Dermis blood vessel endothelial cell (primary cell): ENCODE data around the gene CCNY. TPM values are rescaled to one million over a fixed set of nuclear protein-coding genes. Genes with fewer than 3 reads are reported as not detected.
"Not testable (repeated sequence)": the region's sequence is repeated elsewhere in the genome, so short reads cannot be mapped to it uniquely, and the experiment has no call there.

Experiments
- DNase-seq: peaks from one replicate; pipeline ENCODE4 v3.0.0; 2010
- total RNA-seq: library from RNA; depleted of rRNA; stranded (reverse); fragments of >200 nt; gene quantifications from 2 replicates; pipeline ENCODE4 v1.2.3, GENCODE V29; 2014

CCNY gene
- 99.4 and 124 TPM in 2 replicates for total RNA-seq

- DNase-seq, result peak; percentile 80
These were observed at the start of gene CCNY for GRCh38 chr10:35336084-35336831. Gene CCNY, plus strand, starts transcription at chr10:35336509. Its CDS starts 545 bp downstream, at chr10:35337054.

GRCh38 chr10:35289198-35289597 is 47.1 kb upstream of the CCNY start:
- no peak for DNase-seq

DNA sequence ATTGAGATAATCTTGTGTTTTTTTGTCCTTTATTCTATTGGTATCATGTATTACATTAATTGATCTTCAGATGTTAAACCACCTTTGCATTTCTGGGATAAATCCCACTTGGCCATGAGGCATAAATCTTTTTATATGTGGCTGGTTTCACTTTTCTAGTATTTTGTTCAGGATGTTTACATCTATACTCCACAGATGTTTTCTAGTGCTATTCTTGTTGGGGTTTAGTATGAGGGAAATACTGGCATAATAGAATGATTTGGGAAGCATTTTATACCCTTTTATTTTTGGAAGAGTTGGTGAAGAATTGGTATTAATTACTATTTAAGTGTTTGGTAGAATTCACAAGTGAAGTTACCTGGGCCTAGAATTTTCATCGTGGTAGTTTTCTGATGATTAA is 41.8 kb upstream of the CCNY start:
- no peak for DNase-seq

- DNase-seq, result no peak
These were observed 37.3 kb upstream of the CCNY start for GRCh38 chr10:35299016-35299415.

DNA sequence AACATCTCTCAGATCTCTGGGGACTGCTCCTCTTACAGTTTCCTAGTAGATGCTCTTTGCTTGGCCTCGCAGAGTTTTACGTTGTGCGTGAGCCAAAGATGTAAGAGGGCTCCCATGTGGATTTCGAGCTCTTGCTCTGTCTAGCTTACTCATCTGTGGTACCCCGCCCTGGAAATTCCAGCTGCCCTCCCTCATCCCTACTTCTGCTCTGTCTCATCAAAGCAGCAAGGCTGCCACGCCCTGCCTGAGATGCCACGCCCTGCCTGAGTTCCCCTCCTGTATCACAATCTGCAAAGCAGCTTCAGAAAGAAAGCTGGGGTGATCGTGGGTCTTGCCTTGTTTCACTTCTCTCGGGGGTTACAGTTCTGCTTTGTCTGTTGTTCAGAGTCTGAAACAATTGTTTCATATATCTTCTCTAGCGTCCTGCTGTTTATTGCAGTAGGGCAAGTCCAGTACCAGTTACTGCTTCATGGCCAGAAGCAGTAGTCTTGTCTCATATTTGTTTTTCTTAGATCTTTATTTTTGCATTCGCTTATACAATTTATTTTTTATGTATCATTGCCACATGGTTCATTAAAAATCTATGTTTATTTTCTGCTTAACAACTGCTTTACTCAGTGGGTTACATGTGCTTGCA is 36.1 kb upstream of the CCNY start:
- no peak for DNase-seq

GRCh38 chr10:35304649-35305048 is 31.7 kb upstream of the CCNY start:
- peak; percentile 5 for DNase-seq

DNA sequence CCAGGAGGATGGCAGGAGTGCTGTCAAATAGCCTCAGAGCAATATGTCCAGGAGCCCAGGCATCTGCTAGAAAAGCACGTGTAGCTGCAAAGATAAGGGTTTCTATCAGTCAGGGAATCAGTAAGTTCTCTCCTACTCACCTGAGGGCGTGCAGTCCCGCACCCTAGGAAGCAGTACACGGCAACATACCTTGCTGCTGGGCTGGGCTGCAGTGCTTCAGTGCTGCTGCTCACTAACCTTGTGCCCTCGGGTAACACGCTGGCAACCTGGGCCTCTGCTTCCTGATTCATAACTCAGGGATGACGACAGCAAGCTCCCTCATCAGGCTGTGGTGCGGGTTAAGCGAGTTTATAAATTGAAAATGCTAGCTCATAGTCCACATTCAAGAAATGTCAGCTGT is 29.5 kb upstream of the CCNY start:
- no peak for DNase-seq

DNA sequence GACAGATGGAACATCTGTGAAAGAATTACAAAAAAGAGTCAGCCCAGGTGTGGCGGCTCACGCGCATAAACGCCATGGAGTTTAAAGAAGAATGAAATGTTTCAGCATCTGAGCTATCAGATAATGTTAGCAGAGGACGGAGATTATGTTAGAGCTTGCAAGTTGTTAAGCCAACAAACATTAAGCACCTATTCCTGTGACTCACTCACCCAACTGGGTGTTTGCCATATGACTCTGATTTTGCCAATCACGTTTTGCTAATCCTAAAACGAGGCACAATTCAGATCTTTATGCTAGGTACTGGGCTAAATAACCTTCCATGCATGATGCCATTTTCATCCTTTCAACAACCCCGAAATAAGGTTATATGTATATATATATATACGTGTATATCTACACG is 29.0 kb upstream of the CCNY start:
- DNase-seq, result no peak

- no peak for DNase-seq
These were observed 27.5 kb upstream of the CCNY start for GRCh38 chr10:35308809-35309208.

DNA sequence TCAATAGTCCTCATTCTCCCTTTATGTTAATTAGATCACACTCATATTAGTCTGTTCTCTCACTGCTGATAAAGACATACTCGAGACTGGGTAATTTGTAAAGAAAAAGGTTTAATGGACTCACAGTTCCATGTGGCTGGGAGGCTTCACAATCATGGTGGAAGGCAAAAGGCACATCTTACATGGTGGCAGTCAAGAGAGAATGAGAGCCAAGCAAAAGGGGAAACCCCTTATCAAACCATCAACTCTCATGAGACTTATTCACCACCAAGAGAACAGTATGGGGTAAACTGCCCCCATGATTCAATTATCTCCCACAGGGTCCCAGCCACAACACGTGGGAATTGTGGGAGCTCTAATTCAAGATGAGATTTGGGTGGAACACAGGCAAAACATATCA is 22.2 kb upstream of the CCNY start:
- not testable (repeated sequence) for DNase-seq

- not testable (repeated sequence) for DNase-seq
These were observed 21.1 kb upstream of the CCNY start for GRCh38 chr10:35315235-35315634.

DNA sequence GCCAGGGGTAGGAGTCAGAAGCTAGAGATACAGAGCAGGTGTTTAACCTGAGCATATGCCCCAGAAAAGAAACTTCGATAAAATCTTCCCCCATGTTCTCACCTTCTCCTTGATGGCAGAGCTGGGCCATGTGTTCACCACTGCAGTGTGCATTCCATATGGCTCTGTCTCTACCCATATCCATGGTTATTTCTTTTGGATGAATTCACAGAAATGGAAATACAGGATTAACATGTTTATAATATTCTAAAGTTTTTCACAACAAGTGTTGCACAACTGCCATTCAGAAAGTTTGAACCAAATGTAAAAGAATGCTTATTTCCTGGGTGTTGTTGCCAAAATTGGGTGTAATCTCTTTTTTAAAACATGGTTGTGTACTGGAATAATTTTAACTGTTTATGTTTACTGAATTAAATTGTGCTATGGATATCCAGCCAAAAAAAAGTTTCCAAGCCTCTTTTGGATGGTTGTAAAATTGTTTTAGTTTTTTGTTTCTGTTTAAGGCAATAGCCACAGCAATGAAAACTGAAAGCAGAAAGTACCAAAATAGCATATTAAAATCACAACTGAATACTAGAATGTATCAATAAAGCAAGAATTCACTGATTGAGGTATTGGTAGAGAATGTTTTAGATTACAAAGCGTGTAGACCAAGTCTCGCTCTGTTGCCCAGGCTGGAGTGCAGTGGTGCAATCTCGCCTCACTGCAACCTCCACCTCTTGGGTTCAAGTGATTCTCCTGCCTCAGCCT is 19.9 kb upstream of the CCNY start:
- DNase-seq, result no peak

- no peak for DNase-seq
These were observed 17.8 kb upstream of the CCNY start for GRCh38 chr10:35318551-35318950.

DNA sequence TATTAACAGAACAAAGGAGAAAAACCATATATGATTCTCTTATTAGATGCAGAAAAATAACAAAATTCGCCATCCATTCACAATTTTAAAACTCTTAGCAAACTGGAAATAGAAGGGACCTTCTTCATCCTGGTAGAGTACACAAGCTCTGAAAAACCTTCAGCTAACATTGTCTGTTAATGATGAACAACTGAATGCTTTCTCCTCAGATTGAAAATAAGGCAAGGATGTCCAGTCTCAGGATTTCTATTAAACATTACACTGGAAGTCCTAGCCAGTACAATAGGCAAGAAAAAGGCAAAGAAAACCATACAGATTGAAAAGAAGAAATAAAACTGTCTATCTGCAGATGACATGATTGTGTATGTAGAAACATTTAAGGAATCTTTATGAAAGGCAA is 16.0 kb upstream of the CCNY start:
- no peak for DNase-seq

GRCh38 chr10:35322636-35323035 is 13.7 kb upstream of the CCNY start:
- DNase-seq, result no peak

- no peak for DNase-seq
These were observed 12.1 kb upstream of the CCNY start for GRCh38 chr10:35324196-35324595.

DNA sequence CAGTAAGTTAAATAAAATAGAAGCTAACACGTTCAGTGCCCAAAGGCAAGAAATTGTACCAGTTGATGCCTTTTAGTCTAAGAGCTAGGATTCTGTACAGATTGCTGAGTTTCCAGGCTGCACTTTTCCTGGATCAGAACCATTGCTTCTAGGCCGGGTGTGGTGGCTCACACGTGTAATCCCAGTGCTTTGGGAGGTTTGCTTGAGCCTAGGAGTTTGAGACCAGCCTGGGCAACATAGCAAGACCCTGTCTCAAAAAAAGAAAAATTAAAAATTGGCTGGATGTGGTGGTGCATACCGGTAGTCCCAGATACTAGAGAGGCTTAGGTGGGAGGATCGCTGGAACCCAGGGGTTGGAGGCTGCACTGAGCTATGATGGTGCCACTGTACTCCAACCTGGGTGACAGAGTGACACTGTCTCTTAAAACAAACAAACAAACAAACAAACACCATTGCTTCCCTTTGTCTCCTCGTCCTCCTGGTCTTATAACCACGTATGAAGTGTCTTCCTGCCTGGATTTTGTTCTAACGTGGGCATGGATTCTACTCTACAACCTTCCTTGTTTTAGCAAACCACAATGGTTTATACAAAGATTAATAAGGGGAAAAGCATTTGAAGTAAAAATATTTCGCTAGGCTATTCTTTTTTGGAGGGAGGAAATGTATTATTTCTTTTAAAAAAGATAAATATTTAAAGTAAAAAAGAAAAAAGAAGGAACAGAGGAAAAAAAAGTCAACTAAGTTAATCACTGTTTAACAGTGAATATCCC is 9.7 kb upstream of the CCNY start:
- no peak for DNase-seq

DNA sequence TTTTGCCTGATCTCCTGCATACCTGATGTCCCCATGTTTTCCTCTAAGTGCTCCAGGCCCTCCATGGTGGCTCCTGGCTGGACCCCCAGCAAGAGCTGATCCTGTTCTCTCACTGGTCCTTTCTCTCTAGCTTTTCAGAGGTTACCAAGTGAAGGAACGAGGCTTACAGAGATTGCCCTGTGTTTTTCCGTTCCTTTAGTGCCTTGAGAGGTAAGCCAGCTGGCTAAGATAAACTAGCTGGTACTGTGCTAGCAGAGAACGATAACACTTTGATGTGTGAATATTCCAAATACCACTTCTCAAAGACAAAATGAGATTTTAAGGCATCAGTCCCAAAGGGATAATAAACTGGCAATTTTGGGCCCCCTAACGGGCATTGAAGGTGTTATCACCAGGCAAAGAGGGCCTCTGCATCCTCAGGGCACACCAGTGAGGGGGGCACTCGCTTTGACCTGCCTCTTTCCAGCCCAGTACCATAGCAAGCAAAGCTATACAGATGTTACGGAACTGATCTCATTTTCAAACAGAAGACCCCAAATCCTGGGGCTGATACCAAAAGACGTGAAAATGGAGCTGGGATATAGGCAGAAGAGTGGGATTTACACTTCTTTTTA is 8.4 kb upstream of the CCNY start:
- DNase-seq, result no peak

DNA sequence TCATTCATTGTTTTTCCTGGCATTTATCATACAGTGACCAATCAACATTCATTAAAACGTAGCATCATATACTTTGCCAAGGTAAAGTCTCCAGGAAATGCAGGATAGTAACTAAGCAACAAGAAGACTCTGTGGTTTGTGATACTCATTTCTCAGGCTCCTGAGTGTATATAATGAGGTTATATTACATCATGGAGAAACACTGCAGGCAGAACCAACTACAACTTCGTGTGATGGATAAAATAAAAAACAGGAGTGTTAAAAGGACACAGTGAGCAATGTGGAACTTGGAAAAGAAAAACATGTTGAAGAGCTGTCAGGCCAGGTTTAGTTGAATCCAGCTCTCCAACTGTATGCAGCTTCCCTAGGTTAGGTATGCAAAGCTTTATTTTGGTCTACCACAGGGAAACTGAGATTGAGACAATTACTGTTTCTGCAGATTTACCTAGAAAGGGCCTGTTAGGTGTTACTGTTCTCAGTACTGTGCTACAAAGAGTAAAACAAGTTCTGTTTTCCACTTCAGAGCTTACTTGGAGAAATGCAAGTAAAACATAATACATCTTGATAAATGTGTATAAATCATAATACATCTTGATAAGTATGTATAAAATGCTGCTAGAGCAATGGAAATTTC is 7.8 kb upstream of the CCNY start:
- DNase-seq, result no peak

DNA sequence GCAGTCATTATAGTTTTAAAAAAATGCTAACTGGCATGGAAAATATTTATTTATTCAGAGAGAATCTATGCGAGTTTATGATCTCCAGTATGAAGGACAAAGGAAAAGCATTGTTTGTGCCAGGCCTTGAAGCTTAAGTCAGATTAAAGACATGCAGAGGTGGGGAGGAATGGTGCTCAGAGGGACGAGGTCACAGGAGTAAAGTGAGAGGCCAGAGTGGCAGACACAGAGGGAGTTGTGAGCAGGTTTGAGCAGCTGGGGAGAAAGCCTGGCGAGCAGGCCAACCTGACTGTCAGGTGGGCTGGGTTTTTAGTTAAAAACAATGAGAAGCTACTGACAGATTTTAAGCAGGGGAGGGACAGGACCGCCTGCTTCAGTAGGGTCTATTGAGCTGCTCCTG is 6.8 kb upstream of the CCNY start:
- no peak for DNase-seq

- DNase-seq, result peak; percentile 81
These were observed 4.2 kb upstream of the CCNY start for GRCh38 chr10:35331894-35332640.
